ENCODE measurements around the gene OR13H1. TPM values are rescaled to one million over a fixed set of nuclear protein-coding genes. Genes with fewer than 3 reads are reported as not detected.

The OR13H1 gene
- total RNA-seq, 1 donor, result not detected

DNA sequence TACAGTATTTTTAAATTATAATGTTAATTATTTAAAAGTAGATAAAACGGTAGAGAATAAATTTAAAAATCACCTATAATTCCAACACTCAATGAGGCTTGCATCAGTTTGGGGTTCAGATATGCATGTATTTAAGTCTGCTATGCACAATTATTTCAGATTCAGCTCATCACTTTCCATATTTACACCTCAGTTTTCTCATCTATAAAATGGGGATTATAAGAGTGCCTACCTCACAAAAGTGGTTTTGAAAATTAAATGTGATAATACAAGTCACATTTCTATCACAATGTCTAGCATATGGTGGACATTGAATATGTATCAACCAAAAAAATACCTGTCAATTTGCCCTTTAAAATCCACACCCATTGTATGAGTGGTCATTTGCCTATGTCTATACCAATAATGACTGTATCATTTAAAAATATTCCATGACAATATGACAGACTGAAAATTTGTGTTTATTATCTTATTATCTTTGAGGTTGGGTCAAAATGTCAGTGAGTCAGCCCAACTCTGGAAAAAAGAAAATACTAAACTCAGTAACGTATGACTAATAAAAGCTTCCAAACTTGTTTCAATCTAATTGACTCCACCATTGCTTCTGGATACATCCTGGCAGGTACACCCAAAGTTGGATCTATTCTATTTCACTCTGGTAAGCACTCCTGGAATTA, 20.8 kb downstream of the OR13H1 start:
- H4K20me1 ChIP-seq (ENCODE audit: insufficient read depth, low read length), result no peaks in the 10 kb centered on the region
- H2AFZ ChIP-seq (ENCODE audit: low read length), result no peak overlapping the region
- H3K27ac ChIP-seq (ENCODE audit: low read depth, low read length), result no peak overlapping the region
- no peaks in the 10 kb centered on the region for H3K79me2 ChIP-seq (ENCODE audit: insufficient read depth, low read length)
- H3K9me3 ChIP-seq (ENCODE audit: low read depth, low read length), result peaks cover 2% of the 10 kb centered on the region
- no peaks in the 10 kb centered on the region for H3K36me3 ChIP-seq (ENCODE audit: insufficient read depth, low read length)
- no peak overlapping the region for H3K4me3 ChIP-seq (ENCODE audit: insufficient read depth, low read length)
- H3K4me1 ChIP-seq (ENCODE audit: insufficient read depth, low read length), result no peaks in the 10 kb centered on the region
- TF ChIP-seq, protein P1, sequence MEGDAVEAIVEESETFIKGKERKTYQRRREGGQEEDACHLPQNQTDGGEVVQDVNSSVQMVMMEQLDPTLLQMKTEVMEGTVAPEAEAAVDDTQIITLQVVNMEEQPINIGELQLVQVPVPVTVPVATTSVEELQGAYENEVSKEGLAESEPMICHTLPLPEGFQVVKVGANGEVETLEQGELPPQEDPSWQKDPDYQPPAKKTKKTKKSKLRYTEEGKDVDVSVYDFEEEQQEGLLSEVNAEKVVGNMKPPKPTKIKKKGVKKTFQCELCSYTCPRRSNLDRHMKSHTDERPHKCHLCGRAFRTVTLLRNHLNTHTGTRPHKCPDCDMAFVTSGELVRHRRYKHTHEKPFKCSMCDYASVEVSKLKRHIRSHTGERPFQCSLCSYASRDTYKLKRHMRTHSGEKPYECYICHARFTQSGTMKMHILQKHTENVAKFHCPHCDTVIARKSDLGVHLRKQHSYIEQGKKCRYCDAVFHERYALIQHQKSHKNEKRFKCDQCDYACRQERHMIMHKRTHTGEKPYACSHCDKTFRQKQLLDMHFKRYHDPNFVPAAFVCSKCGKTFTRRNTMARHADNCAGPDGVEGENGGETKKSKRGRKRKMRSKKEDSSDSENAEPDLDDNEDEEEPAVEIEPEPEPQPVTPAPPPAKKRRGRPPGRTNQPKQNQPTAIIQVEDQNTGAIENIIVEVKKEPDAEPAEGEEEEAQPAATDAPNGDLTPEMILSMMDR (IDR thresholded peaks at IDR 0.05; ENCODE audit: extremely low read depth, low read depth, low read length), result no peak
- no peaks in the 10 kb centered on the region for H3K27me3 ChIP-seq (ENCODE audit: insufficient read depth, low read length)
- no peak for DNase-seq (ENCODE audit: insufficient read length, low spot score, missing footprints)
- no peak overlapping the region for H3K4me2 ChIP-seq (ENCODE audit: insufficient read depth, low read length)

DNA sequence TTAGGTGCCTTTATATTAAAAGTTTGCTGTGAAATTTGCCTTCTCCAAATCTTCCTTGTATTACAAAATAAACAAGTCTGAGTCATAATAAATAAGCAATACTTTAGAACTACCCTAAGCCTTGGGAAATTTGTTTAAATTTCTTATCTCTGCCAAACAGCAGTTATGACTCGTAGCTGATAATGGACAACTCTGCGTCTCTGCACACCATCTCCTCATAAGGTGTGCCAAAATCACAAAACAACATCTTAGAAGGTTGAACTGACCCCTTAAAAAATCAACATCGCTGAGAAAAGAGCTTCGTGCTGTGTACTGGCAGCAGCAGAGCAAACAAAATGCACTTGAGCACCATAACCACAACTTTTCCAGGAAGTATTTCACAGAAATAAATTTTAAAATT, 22.0 kb downstream of the OR13H1 start:
- Histone ChIP-seq H3K27me3 (ENCODE audit: insufficient read depth, low read length) (peaks cover 3% of the 10 kb centered on the region), H3K79me2 (ENCODE audit: insufficient read depth, low read length) (no peaks in the 10 kb centered on the region), H3K4me2 (ENCODE audit: insufficient read depth, low read length) (no peak overlapping the region), H3K4me3 (ENCODE audit: insufficient read depth, low read length) (no peak overlapping the region), H4K20me1 (ENCODE audit: insufficient read depth, low read length) (no peaks in the 10 kb centered on the region), H2AFZ (ENCODE audit: low read length) (no peak overlapping the region), H3K27ac (ENCODE audit: low read depth, low read length) (no peak overlapping the region), H3K4me1 (ENCODE audit: insufficient read depth, low read length) (no peaks in the 10 kb centered on the region), H3K36me3 (ENCODE audit: insufficient read depth, low read length) (no peaks in the 10 kb centered on the region), H3K9me3 (ENCODE audit: low read depth, low read length) (peaks cover 2% of the 10 kb centered on the region)
- TF ChIP-seq, protein P1 (IDR thresholded peaks at IDR 0.05; ENCODE audit: extremely low read depth, low read depth, low read length), result no peak
- DNase-seq (ENCODE audit: insufficient read length, low spot score, missing footprints), result no peak

DNA sequence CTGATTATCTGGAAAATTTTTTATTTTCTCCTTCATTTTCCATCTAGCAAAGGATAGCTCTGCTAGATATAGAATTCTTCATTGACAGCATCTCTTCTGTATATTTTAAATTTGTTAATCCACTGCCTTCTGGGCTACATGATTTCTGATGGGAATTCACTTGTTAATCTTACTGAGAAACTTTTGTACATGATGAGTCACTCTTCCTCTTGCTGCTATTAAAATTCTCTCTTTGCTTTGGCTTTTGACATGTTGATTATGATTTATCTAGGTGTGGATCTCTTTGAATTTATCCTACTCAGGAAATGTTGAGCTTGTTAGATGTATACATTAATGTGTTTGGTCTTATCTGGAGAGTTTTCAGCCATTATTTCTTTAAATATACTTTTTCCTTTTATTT, 27.5 kb downstream of the OR13H1 start:
- no peak for DNase-seq (ENCODE audit: insufficient read length, low spot score, missing footprints)
- Histone ChIP-seq H3K27me3 (ENCODE audit: insufficient read depth, low read length) (peaks cover 12% of the 10 kb centered on the region), H3K4me2 (ENCODE audit: insufficient read depth, low read length) (no peak overlapping the region), H3K79me2 (ENCODE audit: insufficient read depth, low read length) (no peaks in the 10 kb centered on the region), H3K4me3 (ENCODE audit: insufficient read depth, low read length) (no peak overlapping the region), H3K9me3 (ENCODE audit: low read depth, low read length) (no peaks in the 10 kb centered on the region), H4K20me1 (ENCODE audit: insufficient read depth, low read length) (no peaks in the 10 kb centered on the region), H3K36me3 (ENCODE audit: insufficient read depth, low read length) (no peaks in the 10 kb centered on the region), H3K4me1 (ENCODE audit: insufficient read depth, low read length) (no peaks in the 10 kb centered on the region), H3K27ac (ENCODE audit: low read depth, low read length) (no peak overlapping the region), H2AFZ (ENCODE audit: low read length) (no peak overlapping the region)
- TF ChIP-seq, protein P1 (IDR thresholded peaks at IDR 0.05; ENCODE audit: extremely low read depth, low read depth, low read length), result no peak

DNA sequence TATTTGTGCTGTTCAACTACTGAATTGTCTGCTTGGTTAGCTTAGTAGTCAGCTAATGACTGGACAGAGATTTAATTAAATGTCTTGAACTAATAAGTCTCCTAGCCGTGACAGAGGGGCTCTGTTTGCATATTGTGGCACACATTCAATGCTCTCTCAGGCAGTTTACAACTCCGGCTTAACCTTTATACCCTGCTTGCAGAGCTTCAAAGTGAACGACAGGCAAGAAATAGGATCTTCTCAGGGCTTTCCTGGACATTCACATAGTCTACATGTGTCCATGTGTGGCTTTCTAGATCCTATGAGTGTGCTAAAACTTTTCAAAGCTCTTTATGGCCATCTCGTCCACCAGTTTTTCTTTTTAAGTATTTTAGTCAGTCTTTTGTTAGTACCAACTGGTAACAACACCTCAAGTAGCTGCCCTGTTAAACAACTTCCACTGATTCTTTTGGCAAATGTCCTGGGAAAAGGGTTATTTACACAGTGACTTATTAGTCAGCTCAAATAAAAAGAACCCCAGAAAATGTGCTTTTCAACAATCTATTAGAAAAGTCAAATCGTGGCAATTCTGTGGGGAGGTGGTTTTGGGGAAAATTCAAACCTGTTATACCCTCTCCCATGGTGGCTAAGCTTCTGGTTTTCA, 28.6 kb downstream of the OR13H1 start:
- H3K4me3 ChIP-seq (ENCODE audit: insufficient read depth, low read length), result no peak overlapping the region
- no peaks in the 10 kb centered on the region for H3K36me3 ChIP-seq (ENCODE audit: insufficient read depth, low read length)
- H3K27me3 ChIP-seq (ENCODE audit: insufficient read depth, low read length), result peaks cover 12% of the 10 kb centered on the region
- H3K9me3 ChIP-seq (ENCODE audit: low read depth, low read length), result no peaks in the 10 kb centered on the region
- TF ChIP-seq, protein P1 (IDR thresholded peaks at IDR 0.05; ENCODE audit: extremely low read depth, low read depth, low read length), result no peak
- no peak overlapping the region for H2AFZ ChIP-seq (ENCODE audit: low read length)
- H3K79me2 ChIP-seq (ENCODE audit: insufficient read depth, low read length), result no peaks in the 10 kb centered on the region
- no peak for DNase-seq (ENCODE audit: insufficient read length, low spot score, missing footprints)
- H3K4me2 ChIP-seq (ENCODE audit: insufficient read depth, low read length), result no peak overlapping the region
- H3K27ac ChIP-seq (ENCODE audit: low read depth, low read length), result no peak overlapping the region
- no peaks in the 10 kb centered on the region for H3K4me1 ChIP-seq (ENCODE audit: insufficient read depth, low read length)
- no peaks in the 10 kb centered on the region for H4K20me1 ChIP-seq (ENCODE audit: insufficient read depth, low read length)
